AG04449 (cell line): ENCODE measurements around the gene IPO8.
"Not testable (repeated sequence)": the region's sequence is repeated elsewhere in the genome, so short reads cannot be mapped to it uniquely, and the experiment has no call there.

Experiments
- CTCF ChIA-PET: fragments of 350-600 bp; formaldehyde crosslinking; extraction: SDS; loops from one replicate; lab custom pipeline; 2021; ENCODE audit warnings: antibody characterized with exemption; lab: Yijun Ruan, JAX
- POLR2A ChIA-PET: fragments of 400-600, 350-600 bp; formaldehyde crosslinking; extraction: SDS; loops from one replicate; lab custom pipeline; 2020; ENCODE audit warnings: antibody characterized with exemption, inconsistent platforms; lab: Yijun Ruan, JAX
- DNase-seq: peaks from one replicate; pipeline ENCODE4 v3.0.0-alpha.2; 2010; ENCODE audit warnings: low read depth, low spot score
- H3K4me3 ChIP-seq: 2 replicates; pipeline ENCODE4 v1.5.1; 2011; ENCODE audit warnings: low read depth, mild to moderate bottlenecking, control low read depth, low read length
- TF ChIP-seq, protein P1 (sequence below): IDR thresholded peaks from one replicate; pipeline ENCODE4 v1.5.1; 2011; ENCODE audit warnings: mild to moderate bottlenecking, moderate library complexity, low read length, control low read depth, inconsistent platforms; ENCODE audit not compliant: insufficient read depth; ENCODE audit errors: missing control alignments

Gene IPO8

GRCh38 chr12:30610718-30611117, 85.0 kb downstream of the IPO8 start:
- TF ChIP-seq, protein P1, sequence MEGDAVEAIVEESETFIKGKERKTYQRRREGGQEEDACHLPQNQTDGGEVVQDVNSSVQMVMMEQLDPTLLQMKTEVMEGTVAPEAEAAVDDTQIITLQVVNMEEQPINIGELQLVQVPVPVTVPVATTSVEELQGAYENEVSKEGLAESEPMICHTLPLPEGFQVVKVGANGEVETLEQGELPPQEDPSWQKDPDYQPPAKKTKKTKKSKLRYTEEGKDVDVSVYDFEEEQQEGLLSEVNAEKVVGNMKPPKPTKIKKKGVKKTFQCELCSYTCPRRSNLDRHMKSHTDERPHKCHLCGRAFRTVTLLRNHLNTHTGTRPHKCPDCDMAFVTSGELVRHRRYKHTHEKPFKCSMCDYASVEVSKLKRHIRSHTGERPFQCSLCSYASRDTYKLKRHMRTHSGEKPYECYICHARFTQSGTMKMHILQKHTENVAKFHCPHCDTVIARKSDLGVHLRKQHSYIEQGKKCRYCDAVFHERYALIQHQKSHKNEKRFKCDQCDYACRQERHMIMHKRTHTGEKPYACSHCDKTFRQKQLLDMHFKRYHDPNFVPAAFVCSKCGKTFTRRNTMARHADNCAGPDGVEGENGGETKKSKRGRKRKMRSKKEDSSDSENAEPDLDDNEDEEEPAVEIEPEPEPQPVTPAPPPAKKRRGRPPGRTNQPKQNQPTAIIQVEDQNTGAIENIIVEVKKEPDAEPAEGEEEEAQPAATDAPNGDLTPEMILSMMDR, result no peak
- ChIA-PET POLR2A (no interaction called here), CTCF (interaction anchor here (0.7 kb wide), 1 partner anchor 17 kb away, joined by 3 read pairs; no protein-coding TSS in a partner anchor)
- no peak for DNase-seq
- H3K4me3 ChIP-seq, result no peak overlapping the region

- CTCF ChIA-PET, H3K4me3 ChIP-seq, DNase-seq, POLR2A ChIA-PET: not testable (repeated sequence)
Observed at GRCh38 chr12:30609819-30610218, 85.8 kb downstream of the IPO8 start.

- H3K4me3 ChIP-seq, POLR2A ChIA-PET, DNase-seq, CTCF ChIA-PET: not testable (repeated sequence)
Observed at GRCh38 chr12:30604302-30604701, 91.4 kb downstream of the IPO8 start.

DNA sequence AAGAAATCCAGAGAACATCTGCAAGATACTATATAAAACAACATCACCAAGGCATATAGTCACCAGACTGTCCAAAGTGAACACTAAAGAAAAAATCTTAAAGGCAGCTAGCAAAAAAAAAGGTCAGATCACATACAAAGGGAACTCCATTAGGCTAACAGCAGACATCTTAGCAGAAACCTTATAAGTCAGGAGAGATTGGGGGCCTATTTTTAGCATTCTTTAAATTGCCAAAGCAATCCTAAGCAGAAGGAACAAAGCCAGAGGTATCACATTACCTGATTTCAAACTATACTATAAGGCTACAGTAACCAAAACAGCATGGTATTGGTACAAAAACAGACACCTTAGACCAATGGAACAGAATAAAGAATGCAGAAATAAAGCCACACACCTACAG, 92.5 kb downstream of the IPO8 start:
- DNase-seq, result no peak
- TF ChIP-seq, protein P1, result no peak
- POLR2A ChIA-PET, result no interaction called here
- no peak overlapping the region for H3K4me3 ChIP-seq
- CTCF ChIA-PET, result no interaction called here

- CTCF ChIA-PET, result no interaction called here
- DNase-seq, result no peak
- H3K4me3 ChIP-seq, result no peak overlapping the region
- POLR2A ChIA-PET, result no interaction called here
- TF ChIP-seq, protein P1, result no peak
Observed at GRCh38 chr12:30602678-30603077, 93.0 kb downstream of the IPO8 start.

DNA sequence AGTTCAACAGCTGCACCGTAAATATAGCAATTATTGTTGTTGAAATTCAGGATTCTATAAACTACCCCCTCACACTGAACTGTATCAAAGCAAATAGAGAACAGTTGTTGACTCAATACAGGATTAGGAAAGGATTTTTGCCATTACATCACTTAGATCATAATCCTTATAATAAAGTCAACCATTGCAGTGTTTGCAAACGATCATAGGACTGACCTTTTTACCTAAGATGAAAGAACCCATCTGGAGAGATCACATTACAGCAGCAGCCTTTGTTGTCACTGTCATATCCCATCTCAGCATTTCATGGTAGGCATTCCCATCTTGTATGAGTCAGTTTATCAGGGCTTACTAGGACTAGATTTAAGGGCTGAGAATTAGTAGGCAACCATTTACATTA, 96.1 kb downstream of the IPO8 start:
- POLR2A ChIA-PET, result no interaction called here
- no peak overlapping the region for H3K4me3 ChIP-seq
- TF ChIP-seq, protein P1, result no peak
- no peak for DNase-seq
- CTCF ChIA-PET, result no interaction called here

DNA sequence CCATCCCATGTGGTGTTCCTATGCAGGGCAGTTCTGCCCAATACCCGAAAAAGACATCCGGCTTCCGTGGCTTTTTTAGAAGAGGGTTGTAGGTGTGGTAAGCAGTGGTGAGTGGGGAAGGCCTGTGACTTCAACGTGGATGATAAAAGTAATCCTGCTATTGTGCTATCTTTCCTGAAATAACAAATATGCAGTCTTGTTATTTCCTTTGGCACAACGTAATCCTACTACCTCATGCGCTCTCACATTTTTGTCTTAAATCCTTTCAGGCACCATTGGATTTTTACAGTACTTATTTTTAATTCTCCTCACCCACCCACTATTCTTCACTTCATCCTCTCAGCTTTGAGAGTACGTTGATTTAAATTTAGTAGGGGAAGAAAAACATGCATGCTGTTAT, 96.8 kb downstream of the IPO8 start:
- POLR2A ChIA-PET, result no interaction called here
- no peak overlapping the region for H3K4me3 ChIP-seq
- CTCF ChIA-PET, result no interaction called here
- no peak for DNase-seq
- TF ChIP-seq, protein P1, result no peak

GRCh38 chr12:30595742-30596141, 99.9 kb downstream of the IPO8 start:
- DNase-seq, result no peak
- TF ChIP-seq, protein P1, result no peak
- POLR2A ChIA-PET, result no interaction called here
- CTCF ChIA-PET, result interaction anchor here (0.7 kb wide), 1 partner anchor 99 kb away, joined by 3 read pairs; no protein-coding TSS in a partner anchor
- H3K4me3 ChIP-seq, result no peak overlapping the region
